GM12801 (cell line): ENCODE measurements around the gene SLC51B.

Source experiments
- CTCF ChIP-seq: IDR thresholded peaks from one replicate; pipeline ENCODE4 v1.5.1; 2011; ENCODE audit warnings: control low read depth; ENCODE audit not compliant: insufficient read length; ENCODE audit errors: extremely low read depth

Gene SLC51B

GRCh38 chr15:65077291-65077980, 32.2 kb downstream of the SLC51B start:
- TF ChIP-seq CTCF: no peak

DNA sequence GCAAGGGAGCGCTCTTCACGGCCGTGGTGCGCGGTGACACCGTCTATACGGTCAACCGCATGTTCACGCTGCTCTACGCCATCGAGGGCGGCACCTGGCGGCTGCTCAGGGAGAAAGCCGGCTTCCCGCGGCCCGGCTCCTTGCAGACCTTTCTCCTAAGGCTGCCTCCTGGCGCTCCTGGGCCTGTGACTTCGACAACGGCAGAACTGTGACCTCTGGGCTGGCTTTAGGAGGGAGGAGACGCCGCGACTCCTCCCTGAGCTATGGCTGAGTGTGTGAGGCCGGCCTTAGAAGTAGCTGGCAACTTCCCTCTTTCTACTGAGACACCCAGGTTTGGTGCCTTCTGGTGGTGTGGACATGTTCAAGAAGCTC, 32.8 kb downstream of the SLC51B start:
- TF ChIP-seq CTCF: no peak

DNA sequence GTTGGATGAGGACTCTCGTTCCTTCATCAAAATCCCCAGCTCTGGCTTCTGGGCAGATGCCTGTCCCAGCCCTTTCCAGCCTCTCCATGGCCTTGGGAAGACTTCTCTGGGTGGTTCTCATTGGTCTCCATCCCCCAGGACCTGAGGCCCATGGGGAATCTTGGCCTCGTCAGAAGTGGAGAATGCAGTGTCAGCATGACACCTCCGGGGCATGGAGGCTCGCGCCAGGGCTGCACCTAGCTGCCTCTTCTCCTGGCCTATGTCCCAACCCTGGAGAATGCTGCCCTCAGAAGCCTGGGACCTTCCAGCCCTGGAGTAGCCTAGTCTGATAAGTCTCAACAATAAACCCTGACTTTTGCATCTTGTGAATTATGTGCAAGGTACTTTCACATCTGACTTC, 34.4 kb downstream of the SLC51B start:
- TF ChIP-seq CTCF: no peak

- no peak for TF ChIP-seq CTCF
Measured at GRCh38 chr15:65081270-65081669, 36.1 kb downstream of the SLC51B start.

GRCh38 chr15:65081758-65082157, 36.6 kb downstream of the SLC51B start:
- no peak for TF ChIP-seq CTCF

DNA sequence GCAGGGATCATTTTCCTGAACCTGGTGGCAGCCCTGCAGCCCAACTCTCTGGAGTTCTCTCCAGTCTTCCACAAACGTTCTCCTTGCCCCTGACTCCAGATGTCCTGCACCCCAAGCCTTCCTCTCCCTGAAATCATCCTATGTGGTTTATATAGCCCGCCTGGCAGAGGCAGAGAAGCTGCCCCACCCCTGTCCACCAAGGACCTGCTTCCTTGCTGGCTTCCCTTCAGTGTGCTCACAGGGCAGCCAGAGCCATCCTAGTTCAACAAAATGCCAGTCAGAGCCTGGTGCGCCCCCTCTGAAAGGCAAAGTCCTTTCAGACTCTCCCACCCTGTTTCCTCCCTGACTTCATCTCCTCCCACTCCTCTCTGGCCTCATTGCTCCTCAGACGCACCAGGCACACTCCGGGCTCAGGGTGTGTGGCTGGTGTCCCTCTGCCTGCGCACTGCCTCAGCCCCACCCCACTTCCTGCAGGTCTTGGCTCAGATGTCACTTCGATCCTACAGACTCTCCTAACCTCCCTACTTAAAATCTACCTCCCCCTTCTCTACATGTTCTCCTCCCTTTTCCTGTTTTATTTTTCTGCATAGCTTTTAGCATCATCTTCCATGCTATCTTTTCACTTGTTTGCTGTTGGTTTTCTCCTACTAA, 37.2 kb downstream of the SLC51B start:
- no peak for TF ChIP-seq CTCF

GRCh38 chr15:65083262-65083701, 38.1 kb downstream of the SLC51B start:
- no peak for TF ChIP-seq CTCF
